H1 (cell line): ENCODE results near the gene EPHA6. TPM values are rescaled to one million over a fixed set of nuclear protein-coding genes. Genes with fewer than 3 reads are reported as not detected.

Source experiments
- CTCF ChIA-PET: fragments of 300-600 bp; sonication (Branson Sonifier 250); formaldehyde crosslinking; loops from one replicate; lab custom pipeline; 2021; ENCODE audit not compliant: partially characterized antibody; lab: Charles Lee
- POLR2A ChIA-PET: fragments of 300-600 bp; sonication (Branson Sonifier 250); formaldehyde crosslinking; loops from one replicate; lab custom pipeline; 2021; ENCODE audit warnings: inconsistent platforms; ENCODE audit not compliant: partially characterized antibody; lab: Charles Lee
- DNase-seq, 2 experiments: peaks; one replicate each; pipeline versions ENCODE4 v3.0.0 to v3.0.0-alpha.2; 2010 to 2022; ENCODE audit warnings: low spot score in 2 of 2, low read depth in 1 of 2, mixed read lengths in 1 of 2
- FAIRE-seq: peaks from 2 replicates; lab custom pipeline; 2011; peaks lifted over from hg19 to GRCh38; lab: Jason Lieb, UNC
- H2AFZ ChIP-seq: 2 replicates; pipeline ENCODE4 v1.8.1; 2012; ENCODE audit warnings: low read length, inconsistent platforms
- H2AK5ac ChIP-seq: 2 replicates; pipeline ENCODE4 v1.6.1; 2013; ENCODE audit warnings: low read depth, low read length
- H2BK120ac ChIP-seq: replicated peaks from 2 replicates; pipeline ENCODE3; 2013; ENCODE audit warnings: low read depth, low read length, inconsistent platforms
- H2BK12ac ChIP-seq: 2 replicates; pipeline ENCODE4 v1.6.1; 2013; ENCODE audit warnings: low read depth, low read length
- H2BK15ac ChIP-seq: 2 replicates; pipeline ENCODE4 v1.6.1; 2013; ENCODE audit warnings: low read length
- H2BK20ac ChIP-seq: 2 replicates; pipeline ENCODE4 v1.6.1; 2013; ENCODE audit warnings: low read length
- H2BK5ac ChIP-seq: 2 replicates; pipeline ENCODE4 v1.6.1; 2013; ENCODE audit warnings: low read depth, low read length
- H3K14ac ChIP-seq: 2 replicates; pipeline ENCODE4 v1.6.1; 2013; ENCODE audit warnings: inconsistent platforms; ENCODE audit not compliant: insufficient read length
- H3K18ac ChIP-seq: 2 replicates; pipeline ENCODE4 v1.6.1; 2013; ENCODE audit warnings: low read length; ENCODE audit errors: extremely low read depth
- H3K23ac ChIP-seq: 2 replicates; pipeline ENCODE4 v1.6.1; 2013; ENCODE audit warnings: inconsistent platforms; ENCODE audit not compliant: insufficient read length
- H3K23me2 ChIP-seq: 2 replicates; pipeline ENCODE4 v1.6.1; 2013; ENCODE audit warnings: low read depth, low read length
- H3K27ac ChIP-seq: 2 replicates; pipeline ENCODE4 v1.6.1; 2011; ENCODE audit warnings: low read depth, low read length, inconsistent platforms
- H3K27me3 ChIP-seq, 4 experiments: replicated peaks in 1 of 4; 1 replicate in 1 of 4; 2 replicates in 3 of 4; pipeline versions ENCODE4 v1.6.1 to v1.8.1; 2011 to 2013; ENCODE audit warnings: low read length in 3 of 4, mild to moderate bottlenecking in 3 of 4, inconsistent platforms in 2 of 4, mixed read lengths in 2 of 4, moderate library complexity in 1 of 4; ENCODE audit not compliant: control insufficient read depth in 3 of 4, insufficient read depth in 3 of 4; ENCODE audit errors: extremely low read depth in 1 of 4
- H3K36me3 ChIP-seq, 4 experiments: 2 replicates each; pipeline versions ENCODE4 v1.6.1 to v1.8.1; 2011 to 2013; ENCODE audit warnings: mild to moderate bottlenecking in 4 of 4, low read length in 3 of 4, moderate library complexity in 2 of 4, control low read depth in 1 of 4, inconsistent platforms in 1 of 4; ENCODE audit not compliant: insufficient read depth in 4 of 4, control insufficient read depth in 2 of 4
- H3K4ac ChIP-seq: replicated peaks from 2 replicates; pipeline ENCODE3; 2013; ENCODE audit warnings: low read length, low read depth, mixed read lengths, inconsistent platforms; ENCODE audit not compliant: insufficient read length
- H3K4me1 ChIP-seq, 4 experiments: replicated peaks in 1 of 4; 1 replicate in 1 of 4; 2 replicates in 3 of 4; pipeline versions ENCODE4 v1.6.1 to v1.8.1; 2011 to 2013; ENCODE audit warnings: low read length in 3 of 4, inconsistent platforms in 2 of 4, mixed read lengths in 1 of 4; ENCODE audit not compliant: insufficient read depth in 4 of 4, control insufficient read depth in 3 of 4
- H3K4me2 ChIP-seq, 2 experiments: 2 replicates each; pipeline versions ENCODE4 v1.6.1 to v1.8.1; 2011 to 2013; ENCODE audit warnings: low read depth in 2 of 2, low read length in 2 of 2, control low read depth in 1 of 2, inconsistent platforms in 1 of 2, mild to moderate bottlenecking in 1 of 2; ENCODE audit not compliant: insufficient read depth in 1 of 2
- H3K4me3 ChIP-seq, 4 experiments: fragments of 200-600, 300-600 bp in 1 of 4; sonication (generic), shearing (Covaris generic), sonication (Bioruptor Twin) in 1 of 4; 2 replicates each; pipeline versions ENCODE4 v1.5.1 to v1.8.1; 2011 to 2016; ENCODE audit warnings: low read length in 4 of 4, low read depth in 3 of 4, control low read depth in 2 of 4, inconsistent platforms in 2 of 4, mild to moderate bottlenecking in 2 of 4, mixed read lengths in 1 of 4, moderate library complexity in 1 of 4; ENCODE audit not compliant: insufficient read depth in 2 of 4; ENCODE audit errors: extremely low read depth in 1 of 4
- H3K56ac ChIP-seq: replicated peaks from 2 replicates; pipeline ENCODE3; 2013; ENCODE audit warnings: low read depth, mild to moderate bottlenecking, mixed read lengths, low read length, inconsistent platforms; ENCODE audit not compliant: insufficient read length
- H3K79me1 ChIP-seq: 2 replicates; pipeline ENCODE4 v1.6.1; 2013; ENCODE audit warnings: low read depth, low read length, control low read depth
- H3K79me2 ChIP-seq, 2 experiments: 2 replicates each; pipeline versions ENCODE4 v1.6.1 to v1.8.1; 2012 to 2013; ENCODE audit warnings: low read length in 2 of 2, mild to moderate bottlenecking in 2 of 2, inconsistent platforms in 1 of 2; ENCODE audit not compliant: insufficient read depth in 2 of 2, control insufficient read depth in 1 of 2
- H3K9ac ChIP-seq, 4 experiments: replicated peaks in 1 of 4; 1 replicate in 1 of 4; 2 replicates in 3 of 4; pipeline versions ENCODE4 v1.6.1 to v1.8.1; 2011 to 2013; ENCODE audit warnings: low read depth in 3 of 4, low read length in 3 of 4, control low read depth in 2 of 4, mild to moderate bottlenecking in 2 of 4, moderate library complexity in 2 of 4, inconsistent platforms in 1 of 4; ENCODE audit errors: extremely low read depth in 1 of 4
- H3K9me3 ChIP-seq, 2 experiments: 2 replicates each; pipeline versions ENCODE4 v1.6.1 to v1.8.1; 2012 to 2013; ENCODE audit warnings: mild to moderate bottlenecking in 2 of 2, moderate library complexity in 2 of 2, control low read depth in 1 of 2, inconsistent platforms in 1 of 2, low read depth in 1 of 2, low read length in 1 of 2, mixed read lengths in 1 of 2; ENCODE audit not compliant: insufficient read depth in 2 of 2
- H4K20me1 ChIP-seq, 2 experiments: replicated peaks in 1 of 2; 2 replicates each; pipeline versions ENCODE3 to v1.8.1; 2011 to 2013; ENCODE audit warnings: inconsistent platforms in 2 of 2, low read length in 2 of 2, mild to moderate bottlenecking in 1 of 2; ENCODE audit not compliant: insufficient read depth in 2 of 2, control insufficient read depth in 1 of 2
- H4K5ac ChIP-seq: 2 replicates; pipeline ENCODE4 v1.6.1; 2013; ENCODE audit warnings: low read length, low read depth, mixed read lengths, inconsistent platforms; ENCODE audit not compliant: insufficient read length
- H4K8ac ChIP-seq: 2 replicates; pipeline ENCODE4 v1.8.0; 2013; ENCODE audit warnings: mild to moderate bottlenecking, moderate library complexity, low read length, inconsistent platforms; ENCODE audit not compliant: insufficient read depth; ENCODE audit errors: extremely low read depth
- H4K91ac ChIP-seq: replicated peaks from 2 replicates; pipeline ENCODE3; 2013; ENCODE audit warnings: low read length, mixed read lengths, inconsistent platforms; ENCODE audit not compliant: insufficient read length
- CTBP2 ChIP-seq: IDR thresholded peaks from 2 replicates; pipeline ENCODE4 v1.7.0; 2011; ENCODE audit warnings: borderline replicate concordance, mild to moderate bottlenecking, moderate library complexity, mixed read lengths, low read length; ENCODE audit not compliant: insufficient read depth, insufficient read length
- SIRT6 ChIP-seq: IDR thresholded peaks from one replicate; pipeline ENCODE4 v1.7.1; 2012; ENCODE audit warnings: low read length, inconsistent platforms
- WGBS, 2 experiments: shearing (Covaris generic) in 1 of 2; methylation state at CpG; one replicate each; pipeline versions ENCODE4 v1.1.6 to v1.1.7; 2013 to 2015; ENCODE audit warnings: low lambda C conversion rate in 2 of 2, mixed read lengths in 2 of 2, inconsistent platforms in 1 of 2, low coverage in 1 of 2, missing lambda C conversion rate in 1 of 2; ENCODE audit not compliant: insufficient replicate concordance in 2 of 2, insufficient coverage in 1 of 2, insufficient read length in 1 of 2; ENCODE audit errors: extremely low coverage in 1 of 2, missing lambda C conversion rate in 1 of 2; 5-methylcytosine and 5-hydroxymethylcytosine counted together
- polyA plus RNA-seq, 7 experiments: library from polyadenylated mRNA; depleted of rRNA in 3 of 7; stranded (reverse) in 5 of 7; unstranded in 2 of 7; fragments of >200 nt in 5 of 7; fragments of 200-250 nt in 2 of 7; gene quantifications; 1 replicate in 5 of 7; 2 replicates in 1 of 7; 4 replicates in 1 of 7; pipeline versions ENCODE4 v1.2.1 to v1.2.3, GENCODE V29; 2011 to 2013; ENCODE audit warnings: missing spikeins in 2 of 7, mixed read lengths in 2 of 7
- total RNA-seq: library from RNA; stranded (reverse); fragmentation: NEBNext Ultra II Directional; extraction: Animal tissue kit (Norgen Biotek cat#: 25700); gene quantifications from 2 replicates; pipeline ENCODE4 v1.2.1, GENCODE V29; 2021
- TF ChIP-seq, protein P1 (sequence below): IDR thresholded peaks from 2 replicates; pipeline ENCODE4 v1.6.1; 2012; ENCODE audit warnings: inconsistent platforms

Gene EPHA6
- total and polyA plus RNA-seq, 2 of the 8 experiments (the other 6 are each of a cell fraction or from before 2014, with no cell fraction given) = 0.83 to 3.2 TPM

DNA sequence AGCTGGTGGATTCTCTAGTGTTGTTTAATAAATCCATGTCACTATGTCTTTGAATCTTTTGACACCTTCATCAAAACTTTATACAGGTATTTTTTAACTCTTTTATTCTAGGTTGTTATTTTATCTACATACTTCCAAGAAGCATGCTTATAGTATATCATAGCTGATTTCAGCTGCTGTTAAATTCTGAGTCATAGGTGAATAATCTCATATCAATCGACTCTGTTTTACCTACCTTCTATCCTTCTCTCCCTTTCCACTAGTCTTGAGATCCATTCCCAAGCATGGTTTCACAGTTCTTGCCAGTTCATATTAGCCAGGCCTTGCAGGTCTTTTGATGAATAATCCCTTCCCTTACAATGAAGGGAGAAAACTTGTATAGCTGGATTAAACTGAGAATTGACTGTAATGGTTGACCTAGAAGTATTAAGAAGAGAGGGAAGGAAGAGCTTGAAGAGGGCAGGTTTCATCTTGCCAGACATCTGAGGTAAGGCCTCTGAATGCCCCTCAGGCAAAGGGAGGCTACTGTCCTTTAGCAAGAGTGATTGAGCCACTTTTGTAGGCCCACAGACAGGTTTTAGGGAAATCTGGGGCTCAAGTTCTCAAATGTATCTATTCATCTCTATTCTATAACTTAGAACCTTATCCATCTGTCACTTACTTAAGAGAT, 146.4 kb downstream of the EPHA6 start:
- 94% methylated on average over 1 of the region's 1 CpG; no CpG with 5 or more reads in 1 of the 2 experiments for WGBS, 2 experiments
- no peak overlapping the region for H2AFZ ChIP-seq
- CTCF ChIA-PET = interaction anchor here (1.3 kb wide), 1 partner anchor 15 kb away, joined by 3 read pairs; no protein-coding TSS in a partner anchor
- TF ChIP-seq CTBP2 (no peak), SIRT6 (no peak)
- TF ChIP-seq, protein P1, sequence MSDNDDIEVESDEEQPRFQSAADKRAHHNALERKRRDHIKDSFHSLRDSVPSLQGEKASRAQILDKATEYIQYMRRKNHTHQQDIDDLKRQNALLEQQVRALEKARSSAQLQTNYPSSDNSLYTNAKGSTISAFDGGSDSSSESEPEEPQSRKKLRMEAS = no peak

More for the DNA sequence above, 146.4 kb downstream of the EPHA6 start:
- Histone ChIP-seq H2AK5ac (no peak overlapping the region), H3K4ac (no peak overlapping the region), H3K4me1 (no peaks in the 10 kb centered on the region), H3K27me3 (no peaks in the 10 kb centered on the region), H4K8ac (no peak overlapping the region), H4K20me1 (no peaks in the 10 kb centered on the region), H3K4me3 (no peak overlapping the region), H3K56ac (no peak overlapping the region), H3K18ac (no peak overlapping the region), H2BK120ac (no peak overlapping the region), H4K91ac (no peak overlapping the region), H2BK12ac (no peak overlapping the region), H3K4me2 (no peak overlapping the region), H3K79me1 (no peaks in the 10 kb centered on the region), H3K9me3 (no peaks in the 10 kb centered on the region), H2BK5ac (no peak overlapping the region), H3K14ac (no peak overlapping the region), H2BK20ac (no peak overlapping the region), H2BK15ac (no peak overlapping the region), H3K23ac (no peak overlapping the region), H4K5ac (no peak overlapping the region), H3K79me2 (no peaks in the 10 kb centered on the region), H3K23me2 (no peaks in the 10 kb centered on the region), H3K36me3 (no peaks in the 10 kb centered on the region), H3K27ac (no peak overlapping the region), H3K9ac (no peak overlapping the region)
- no peak for FAIRE-seq
- no peak for DNase-seq
- POLR2A ChIA-PET = no interaction called here
